Ovary (tissue), 9 donors: ENCODE data around the gene TCIRG1. TPM values are rescaled to one million over a fixed set of nuclear protein-coding genes. Genes with fewer than 3 reads are reported as not detected.
"Not testable (repeated sequence)": the region's sequence is repeated elsewhere in the genome, so short reads cannot be mapped to it uniquely, and the experiment has no call there.

Experiments
- DNase-seq, 5 donors: peaks; one replicate each; pipeline ENCODE4 v3.0.0-alpha.2; 2019 to 2020
- H3K27ac ChIP-seq, 2 donors: fragments of 200-600 bp; one replicate each; pipeline versions ENCODE4 v1.5.1 to v1.8.0; 2019 to 2022
- H3K27me3 ChIP-seq: fragments of 200-600 bp; one replicate; pipeline ENCODE4 v1.8.0; 2022
- H3K36me3 ChIP-seq: fragments of 200-600 bp; sonication (generic); one replicate; pipeline ENCODE4 v1.5.1; 2019
- H3K4me1 ChIP-seq: one replicate; pipeline ENCODE4 v1.8.1; 2013; ENCODE audit warnings: mild to moderate bottlenecking, moderate library complexity; ENCODE audit not compliant: insufficient read depth
- H3K4me3 ChIP-seq: fragments of 200-600 bp; sonication (generic); one replicate; pipeline ENCODE4 v1.5.1; 2017
- H3K9me3 ChIP-seq, 2 donors: fragments of 200-600 bp in 1 of 2; sonication (generic) in 1 of 2; one replicate each; pipeline versions ENCODE4 v1.5.1 to v1.8.1; 2013 to 2019; ENCODE audit warnings: mild to moderate bottlenecking in 1 of 2, moderate library complexity in 1 of 2
- CTCF ChIP-seq, 3 donors: fragments of 450-650 bp in 2 of 3; fragments of 200-600 bp in 1 of 3; IDR thresholded peaks; one replicate each; pipeline versions ENCODE4 v1.5.1 to v1.8.0; 2016 to 2022; ENCODE audit warnings: antibody characterized with exemption in 3 of 3, mild to moderate bottlenecking in 1 of 3
- EP300 ChIP-seq: sonication (generic); formaldehyde crosslinking; IDR thresholded peaks from one replicate; pipeline ENCODE4 v1.6.1; 2017; ENCODE audit warnings: antibody characterized with exemption
- POLR2A ChIP-seq: fragments of 450-650 bp; IDR thresholded peaks from one replicate; pipeline ENCODE4 v1.6.1; 2017; ENCODE audit warnings: antibody characterized with exemption, mild to moderate bottlenecking, moderate library complexity
- WGBS, 3 donors: extraction: QIAGEN DNeasy Blood & Tissue Kit in 1 of 3; methylation state at CpG; one replicate each; pipeline versions ENCODE4 v1.1.5 to v1.1.7; 2013 to 2017; 5-methylcytosine and 5-hydroxymethylcytosine counted together
- intact Hi-C, 4 donors: fragments of 100-400 bp; cut with DNase I; formaldehyde crosslinking; loops; one replicate each; pipeline versions ENCODE4 v1.11.0 to v1.15.1; 2022 to 2023
- polyA plus RNA-seq, 2 donors: library from polyadenylated mRNA; stranded (reverse); fragments of 200-250 nt in 1 of 2; fragments of 350-450 nt in 1 of 2; fragmentation: Illumina TruSeq in 1 of 2; extraction: RNeasy Lipid Tissue Mini Kit (QIAGEN cat#74804) in 1 of 2; gene quantifications; one replicate each; pipeline ENCODE4 v1.2.3, GENCODE V29; 2013 to 2014
- total RNA-seq, 7 donors: library from RNA; depleted of rRNA in 2 of 7; stranded (reverse); fragments of >200 nt in 2 of 7; fragmentation: NEBNext Ultra II Directional in 3 of 7; extraction: Animal tissue kit (Norgen Biotek cat#: 25700) in 3 of 7; gene quantifications; one replicate each; pipeline versions ENCODE4 v1.1.0 to v1.2.4, GENCODE V29; 2016 to 2023
- donor health status: DM: no; HTN: no; CAD: no; lungs with moderate emphysema.
- donor health status: DM: no; HTN: no; CAD: no.
- donor health status: Bipolar disorder and iron deficiency.
- donor health status: DM: yes; HTN: yes; CAD: no.
- donor health status: DM: no; HTN: no; CAD: no.
- donor health status: DM: yes; HTN: yes; CAD: no.

TCIRG1 gene
- total and polyA plus RNA-seq, 9 donors: 2.2 to 109 (median 77.4) TPM

DNA sequence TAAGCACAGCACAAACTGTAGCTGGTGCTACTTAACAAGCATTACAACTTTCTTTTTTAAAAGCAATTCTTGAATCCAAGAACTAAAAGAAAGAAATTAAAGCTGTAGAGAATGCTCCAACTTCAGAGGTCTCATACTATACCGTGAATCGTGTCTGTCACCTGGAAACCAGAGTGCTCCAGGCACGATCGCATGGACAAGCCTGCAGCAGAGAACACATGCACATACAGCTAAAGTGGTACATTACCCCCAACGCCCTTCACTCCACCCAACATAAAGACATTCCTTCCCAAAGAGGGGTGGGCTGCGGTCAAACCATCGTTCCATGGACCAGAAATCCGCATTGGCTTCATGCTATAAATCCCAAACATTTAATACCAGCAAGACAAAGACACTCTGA is 50.9 kb downstream of the TCIRG1 start:
- TF ChIP-seq EP300 (no peak), CTCF (IDR thresholded peaks at IDR 0.05) (no peak), POLR2A (no peak)
- Histone ChIP-seq H3K27ac (no peak overlapping the region), H3K4me1 (no peaks in the 10 kb centered on the region), H3K27me3 (no peaks in the 10 kb centered on the region), H3K4me3 (no peak overlapping the region), H3K36me3 (no peaks in the 10 kb centered on the region), H3K9me3 (no peaks in the 10 kb centered on the region)
- no peak for DNase-seq
- WGBS, 3 donors: 88 to 94% (median 93%) methylated on average over 8 of the region's 8 CpGs
- intact Hi-C loops: loop anchor here in 1 of 4 donors (10.0 kb wide), 1 partner anchor 45 kb away; no protein-coding TSS in a partner anchor

GRCh38 chr11:68090287-68090686 is 51.5 kb downstream of the TCIRG1 start:
- Histone ChIP-seq H3K27me3 (no peaks in the 10 kb centered on the region), H3K27ac (no peak overlapping the region), H3K36me3 (no peaks in the 10 kb centered on the region), H3K4me1 (no peaks in the 10 kb centered on the region), H3K9me3 (no peaks in the 10 kb centered on the region), H3K4me3 (no peak overlapping the region)
- 84 to 97% (median 90%) methylated on average over 1 of the region's 1 CpG for WGBS, 3 donors
- no peak for TF ChIP-seq CTCF (IDR thresholded peaks at IDR 0.05)
- no peak for TF ChIP-seq EP300
- no peak for TF ChIP-seq POLR2A
- intact Hi-C loops: loop anchor here in 1 of 4 donors (10.0 kb wide), 1 partner anchor 45 kb away; no protein-coding TSS in a partner anchor
- no peak for DNase-seq

DNA sequence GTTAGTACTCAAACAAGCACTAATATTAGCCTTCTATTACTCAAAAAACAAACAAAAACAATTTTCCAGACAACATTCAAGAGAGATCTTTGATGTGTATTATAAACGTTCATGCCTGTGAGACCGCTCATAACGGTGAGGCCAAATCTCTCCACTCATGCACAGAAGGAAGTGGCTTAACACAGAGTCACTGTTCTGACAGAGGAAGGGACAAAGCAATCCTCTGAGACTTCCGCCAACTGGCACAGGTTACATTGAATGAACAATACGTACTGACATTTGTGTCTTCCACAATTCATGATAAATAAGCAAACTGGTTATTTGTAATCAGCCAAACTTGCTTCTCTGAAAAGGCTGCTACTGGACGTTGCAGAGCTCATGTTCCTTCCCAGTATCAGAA is 51.9 kb downstream of the TCIRG1 start:
- H3K27me3 ChIP-seq: no peaks in the 10 kb centered on the region
- TF ChIP-seq POLR2A: no peak
- 70 to 73% (median 71%) methylated on average over 6 of the region's 6 CpGs for WGBS, 3 donors
- no peaks in the 10 kb centered on the region for H3K36me3 ChIP-seq
- no peak overlapping the region for H3K4me3 ChIP-seq
- no peaks in the 10 kb centered on the region for H3K4me1 ChIP-seq
- no peaks in the 10 kb centered on the region for H3K9me3 ChIP-seq
- DNase-seq: no peak
- no peak overlapping the region for H3K27ac ChIP-seq
- intact Hi-C loops: loop anchor here in 1 of 4 donors (10.0 kb wide), 1 partner anchor 46 kb away; no protein-coding TSS in a partner anchor

GRCh38 chr11:68092411-68092810 is 53.6 kb downstream of the TCIRG1 start:
- Histone ChIP-seq H3K4me3 (no peak overlapping the region), H3K9me3 (no peaks in the 10 kb centered on the region), H3K27me3 (no peaks in the 10 kb centered on the region), H3K4me1 (no peaks in the 10 kb centered on the region), H3K27ac (no peak overlapping the region), H3K36me3 (no peaks in the 10 kb centered on the region)
- TF ChIP-seq CTCF (IDR thresholded peaks at IDR 0.05) (no peak), EP300 (no peak), POLR2A (no peak)
- intact Hi-C loops: loop anchor here in 1 of 4 donors (10.0 kb wide), 1 partner anchor 48 kb away; no protein-coding TSS in a partner anchor
- no peak for DNase-seq
- WGBS, 3 donors: 50 to 77% (median 60%) methylated on average over 2 of the region's 2 CpGs

DNA sequence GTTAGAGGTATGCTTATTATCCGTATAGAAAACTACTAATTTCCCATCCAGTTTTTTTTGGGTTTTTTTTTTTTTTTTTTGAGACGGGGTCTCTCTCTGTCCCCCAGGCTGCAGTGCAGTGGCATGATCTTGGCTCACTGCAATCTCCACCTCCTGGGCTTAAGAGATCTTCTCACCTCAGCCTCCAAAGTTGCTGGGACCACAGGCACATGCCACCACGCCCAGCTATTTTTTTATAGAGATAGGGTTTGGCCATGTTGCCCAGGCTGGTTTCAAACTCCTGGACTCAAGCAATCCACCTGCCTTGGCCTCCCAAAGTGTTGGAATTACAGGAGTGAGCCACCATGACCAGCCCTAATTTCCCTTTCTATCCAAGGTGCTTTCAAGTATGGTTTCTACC is 54.1 kb downstream of the TCIRG1 start:
- not testable (repeated sequence) for H3K9me3 ChIP-seq, H3K36me3 ChIP-seq, H3K27ac ChIP-seq, H3K4me3 ChIP-seq, H3K4me1 ChIP-seq, H3K27me3 ChIP-seq, DNase-seq
- WGBS, 3 donors: 88 to 96% (median 92%) methylated on average over 3 of the region's 3 CpGs
- intact Hi-C loops: loop anchor here in 1 of 4 donors (10.0 kb wide), 1 partner anchor 48 kb away; no protein-coding TSS in a partner anchor
